Effector CD8-positive, alpha-beta T cell (primary cell): ENCODE results near the gene DIS3L2.
"Not testable (repeated sequence)": the region's sequence is repeated elsewhere in the genome, so short reads cannot be mapped to it uniquely, and the experiment has no call there.

Source experiments
- DNase-seq: peaks from one replicate; lab custom pipeline; 2025; lab: John Stamatoyannopoulos, UW

Gene DIS3L2

DNA sequence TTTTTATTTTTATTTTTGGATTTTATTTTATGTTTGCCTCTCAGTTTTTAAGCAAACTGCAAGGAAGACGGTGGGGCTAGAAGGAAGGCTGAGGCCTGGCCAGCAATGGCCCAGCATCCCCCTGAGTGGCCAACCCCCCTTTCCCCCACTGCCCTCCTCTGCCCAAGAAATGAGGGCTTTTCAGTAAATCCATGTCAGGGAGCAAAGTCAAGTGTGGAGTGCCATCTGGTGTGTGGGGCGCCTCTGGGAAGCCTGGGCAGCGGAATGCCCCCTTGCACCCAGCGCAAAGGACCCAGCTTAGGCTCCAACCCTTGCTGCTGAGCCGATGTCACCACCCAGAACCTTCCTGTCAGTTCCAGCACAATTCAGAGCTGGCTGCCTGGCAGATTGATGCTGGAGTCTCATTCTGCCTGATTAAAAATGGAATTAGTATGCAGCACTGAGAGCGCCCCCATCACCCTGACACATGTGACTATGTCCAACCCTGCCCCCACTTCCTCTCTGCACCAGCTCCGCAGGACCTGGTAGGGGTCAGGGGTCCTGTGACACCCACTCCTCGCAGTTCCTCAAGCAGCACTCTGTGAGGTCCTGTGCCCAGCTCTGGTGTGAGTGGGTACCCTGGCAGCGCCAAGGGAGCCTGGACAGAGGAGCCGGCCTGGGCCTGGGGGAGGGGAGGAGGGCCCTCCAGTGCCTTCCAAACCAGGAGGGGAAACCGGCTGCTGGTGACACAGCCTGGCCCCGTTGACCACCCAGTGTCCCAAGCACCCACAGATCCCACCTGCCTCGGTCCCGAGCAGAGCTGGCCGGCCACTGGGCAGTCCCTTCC lies 407.8 kb downstream of the DIS3L2 start:
- DNase-seq, result no peak

- not testable (repeated sequence) for DNase-seq
These were observed 408.5 kb downstream of the DIS3L2 start for GRCh38 chr2:232370007-232370406.

DNA sequence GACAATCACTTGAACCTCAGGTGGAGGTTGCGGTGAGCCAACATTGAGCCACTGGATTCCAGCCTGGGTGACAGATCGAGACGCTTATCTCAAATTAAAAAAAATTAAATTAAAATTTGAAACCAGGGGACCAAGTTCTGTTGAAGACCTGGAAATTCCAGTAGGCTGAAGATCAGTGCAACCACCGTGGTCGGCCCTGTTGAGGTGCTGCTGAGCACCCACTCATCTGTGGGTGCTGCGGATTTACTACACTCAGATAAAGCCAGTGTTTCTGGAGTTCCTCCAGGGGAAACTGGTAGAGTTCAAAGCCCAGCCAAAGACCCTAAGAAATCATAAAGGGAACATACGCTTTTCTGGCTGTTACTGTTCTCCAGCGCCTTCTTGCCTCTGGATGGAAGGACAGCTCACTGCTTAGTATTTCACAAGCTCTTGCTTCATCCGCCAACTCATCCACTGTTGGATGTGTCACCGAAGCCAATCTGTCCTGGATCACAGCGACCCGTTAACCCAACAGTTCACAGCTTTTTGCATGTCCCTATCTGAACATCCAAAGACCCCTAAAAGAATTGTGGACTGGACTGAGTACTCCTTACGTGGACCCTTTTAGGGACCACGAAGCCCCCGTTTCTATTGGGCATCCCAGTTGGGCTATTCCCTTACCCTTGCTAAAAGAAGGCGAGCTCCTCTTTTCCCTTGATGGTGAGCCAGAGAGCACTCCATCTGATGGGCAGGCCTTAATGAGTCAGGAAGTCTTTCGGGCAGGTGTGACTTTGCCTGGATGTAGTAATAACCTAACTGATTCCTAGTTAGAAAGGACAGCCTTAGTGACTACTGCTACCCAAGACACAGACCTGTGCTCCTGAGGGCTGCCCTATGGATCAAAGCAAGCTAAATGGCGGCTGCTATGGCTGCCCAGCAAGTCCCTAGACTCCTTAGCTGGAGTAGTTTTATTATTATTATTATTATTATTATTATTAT lies 411.0 kb downstream of the DIS3L2 start:
- no peak for DNase-seq

GRCh38 chr2:232374356-232374755 lies 412.8 kb downstream of the DIS3L2 start:
- no peak for DNase-seq

DNA sequence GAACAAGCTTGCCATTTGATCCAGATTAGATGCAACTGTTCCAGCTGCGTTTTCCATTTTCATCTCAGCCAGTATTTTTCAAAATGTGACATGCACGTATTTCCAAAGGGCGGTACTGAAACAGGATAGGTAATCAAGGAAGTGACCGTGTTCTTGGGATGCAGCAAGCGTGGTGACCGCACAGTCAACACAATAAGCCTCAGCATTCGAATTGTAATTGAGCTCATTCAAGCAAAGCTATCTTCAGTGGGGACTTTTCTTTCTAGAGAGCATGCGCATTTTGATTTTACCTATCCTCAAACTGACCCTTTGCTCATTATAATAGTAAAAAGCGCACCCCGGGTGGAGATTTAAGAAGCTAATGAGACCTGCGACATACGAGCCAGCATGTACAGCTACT lies 413.7 kb downstream of the DIS3L2 start:
- DNase-seq, result no peak

- DNase-seq, result no peak
These were observed 414.7 kb downstream of the DIS3L2 start for GRCh38 chr2:232376260-232376659.

DNA sequence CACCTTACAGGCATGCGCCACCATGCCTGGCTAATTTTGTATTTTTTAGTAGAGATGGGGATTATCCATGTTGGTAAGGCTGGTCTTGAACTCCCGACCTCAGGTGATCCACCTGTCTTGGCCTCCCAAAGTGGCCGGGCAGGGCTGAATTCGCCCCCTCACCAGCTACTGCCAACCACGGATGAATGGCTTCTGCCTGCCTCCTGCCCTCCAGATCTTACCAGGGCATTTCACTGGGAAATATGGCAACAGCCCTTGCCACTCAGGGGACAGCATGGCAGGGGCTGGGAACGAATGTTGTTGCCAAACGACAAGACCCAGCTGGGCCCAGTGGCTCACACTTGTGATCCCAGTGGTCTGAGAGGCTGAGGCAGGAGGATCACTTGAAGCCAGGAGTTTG lies 415.2 kb downstream of the DIS3L2 start:
- no peak for DNase-seq

GRCh38 chr2:232377319-232377718 lies 415.8 kb downstream of the DIS3L2 start:
- DNase-seq, result no peak

DNA sequence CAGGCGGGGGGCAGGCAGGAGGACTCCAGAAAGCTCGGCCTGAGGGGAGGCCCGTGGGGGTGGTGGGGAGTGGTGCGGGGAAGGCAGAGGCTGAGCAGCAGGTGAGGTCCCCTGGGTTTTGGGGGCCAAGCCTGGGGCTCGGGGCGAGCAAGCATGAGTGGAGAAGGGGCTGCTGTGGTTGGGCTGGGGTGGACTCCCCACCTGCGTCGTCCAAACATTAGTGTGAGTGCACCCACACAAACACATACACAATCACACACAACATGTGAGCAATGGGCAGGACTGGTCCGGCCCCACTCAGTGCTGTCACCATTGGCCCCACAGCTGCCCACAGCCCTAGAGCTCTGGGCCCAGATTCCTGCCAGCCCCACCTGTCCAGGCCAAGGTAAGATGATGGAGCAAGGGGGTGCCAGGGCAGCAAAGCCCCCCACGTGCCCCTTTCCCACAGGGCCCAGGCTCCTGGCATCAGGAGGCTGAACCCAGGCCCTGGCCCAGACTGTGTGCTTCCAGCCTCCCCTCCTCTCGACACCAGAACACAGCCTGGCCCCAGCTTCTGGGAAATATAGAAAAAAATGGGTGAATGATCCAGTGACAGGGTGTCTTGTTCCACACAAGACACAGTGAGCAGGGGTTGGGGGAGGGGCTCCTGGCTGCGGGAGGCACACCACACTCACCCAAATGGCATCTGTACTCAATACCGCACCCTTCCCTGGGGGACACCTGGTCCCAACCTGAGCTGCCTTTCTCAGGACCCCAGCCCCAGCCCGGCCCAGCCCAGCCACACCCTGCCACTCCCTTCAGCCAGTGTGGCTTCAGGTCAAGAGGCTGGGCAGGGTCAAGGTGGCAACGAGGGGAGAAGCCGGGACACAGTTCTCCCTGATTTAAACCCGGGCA lies 416.6 kb downstream of the DIS3L2 start:
- no peak for DNase-seq

DNA sequence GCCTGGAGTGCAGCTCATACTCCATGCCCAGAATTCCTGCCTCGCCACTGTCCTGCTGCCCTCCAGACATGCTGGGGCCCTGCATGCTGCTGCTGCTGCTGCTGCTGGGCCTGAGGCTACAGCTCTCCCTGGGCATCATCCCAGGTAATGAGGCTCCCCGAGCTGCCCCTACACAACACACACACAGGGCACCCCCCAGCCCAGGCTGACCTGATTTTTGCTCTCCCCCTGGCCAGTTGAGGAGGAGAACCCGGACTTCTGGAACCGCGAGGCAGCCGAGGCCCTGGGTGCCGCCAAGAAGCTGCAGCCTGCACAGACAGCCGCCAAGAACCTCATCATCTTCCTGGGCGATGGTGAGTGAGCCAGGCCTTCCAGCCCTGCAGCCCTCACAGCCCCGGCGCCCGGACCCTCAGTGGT lies 417.2 kb downstream of the DIS3L2 start, which contains the start of gene ALPP:
TSS of gene ALPP (plus strand) at position 17 of the 417 bp plus-strand sequence. CDS start at position 69, 52 bp downstream.
- not testable (repeated sequence) for DNase-seq

DNA sequence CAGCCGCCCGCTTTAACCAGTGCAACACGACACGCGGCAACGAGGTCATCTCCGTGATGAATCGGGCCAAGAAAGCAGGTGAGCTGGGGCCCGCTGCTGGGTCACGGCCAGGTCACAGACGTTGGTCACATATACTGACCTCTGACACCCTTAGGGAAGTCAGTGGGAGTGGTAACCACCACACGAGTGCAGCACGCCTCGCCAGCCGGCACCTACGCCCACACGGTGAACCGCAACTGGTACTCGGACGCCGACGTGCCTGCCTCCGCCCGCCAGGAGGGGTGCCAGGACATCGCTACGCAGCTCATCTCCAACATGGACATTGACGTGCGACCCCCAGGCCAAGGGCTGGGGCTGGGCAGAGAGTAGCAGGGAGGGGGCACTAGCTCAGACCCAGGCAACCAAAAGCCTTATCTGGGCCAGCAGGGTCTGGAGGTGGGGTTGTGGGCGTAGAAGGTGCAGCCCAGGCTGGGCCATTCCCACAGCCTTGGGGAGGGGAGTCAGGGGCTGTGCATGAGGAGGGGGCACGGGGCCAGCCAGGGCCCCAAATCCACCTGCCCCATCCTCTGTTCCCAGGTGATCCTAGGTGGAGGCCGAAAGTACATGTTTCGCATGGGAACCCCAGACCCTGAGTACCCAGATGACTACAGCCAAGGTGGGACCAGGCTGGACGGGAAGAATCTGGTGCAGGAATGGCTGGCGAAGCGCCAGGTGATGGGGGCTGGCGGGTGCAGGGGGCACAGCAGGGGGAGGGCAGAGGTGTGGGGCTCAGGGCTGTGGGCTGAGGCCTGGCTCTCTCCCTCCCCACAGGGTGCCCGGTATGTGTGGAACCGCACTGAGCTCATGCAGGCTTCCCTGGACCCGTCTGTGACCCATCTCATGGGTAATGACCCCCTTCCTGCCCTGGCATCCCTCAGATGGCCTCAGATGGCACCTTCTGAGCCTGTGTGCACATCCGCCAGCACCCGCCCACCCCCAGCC lies 418.4 kb downstream of the DIS3L2 start:
- DNase-seq, result not testable (repeated sequence)

GRCh38 chr2:232381204-232382031 lies 419.9 kb downstream of the DIS3L2 start:
- DNase-seq, result not testable (repeated sequence)

DNA sequence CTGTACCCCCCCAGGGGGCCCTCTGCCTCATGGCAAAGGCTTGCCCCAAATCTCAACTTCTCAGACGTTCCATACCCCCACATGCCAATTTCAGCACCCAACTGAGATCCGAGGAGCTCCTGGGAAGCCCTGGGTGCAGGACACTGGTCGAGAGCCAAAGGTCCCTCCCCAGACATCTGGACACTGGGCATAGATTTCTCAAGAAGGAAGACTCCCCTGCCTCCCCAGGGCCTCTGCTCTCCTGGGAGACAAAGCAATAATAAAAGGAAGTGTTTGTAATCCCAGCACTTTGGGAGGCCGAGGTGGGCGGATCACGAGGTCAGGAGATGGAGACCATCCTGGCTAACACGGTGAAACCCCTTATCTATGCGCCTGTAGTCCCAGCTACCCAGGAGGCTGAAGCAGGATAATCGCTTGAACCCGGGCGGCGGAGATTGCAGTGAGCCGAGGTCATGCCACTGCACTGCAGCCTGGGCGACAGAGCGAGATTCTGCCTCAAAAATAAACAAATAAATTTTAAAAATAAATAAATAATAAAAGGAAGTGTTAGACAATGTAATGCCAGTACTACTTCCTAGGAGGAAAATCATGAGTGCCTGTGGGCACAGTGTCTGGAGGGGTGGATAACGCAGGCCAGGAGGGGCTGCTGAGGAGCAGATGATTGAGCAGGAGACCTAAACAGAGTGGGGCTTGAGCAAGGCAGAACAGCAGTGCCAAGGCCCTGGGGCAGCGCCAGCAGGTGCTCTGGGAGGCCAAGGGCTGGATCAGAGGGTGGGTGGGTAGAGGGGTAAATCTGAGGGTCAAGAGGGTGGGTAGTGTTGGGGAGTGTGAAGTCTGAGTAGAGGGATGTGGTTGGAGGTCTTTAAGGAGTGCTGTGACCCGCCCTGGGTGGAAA lies 421.1 kb downstream of the DIS3L2 start:
- no peak for DNase-seq

- no peak for DNase-seq
These were observed 423.0 kb downstream of the DIS3L2 start for GRCh38 chr2:232384466-232384865.

DNA sequence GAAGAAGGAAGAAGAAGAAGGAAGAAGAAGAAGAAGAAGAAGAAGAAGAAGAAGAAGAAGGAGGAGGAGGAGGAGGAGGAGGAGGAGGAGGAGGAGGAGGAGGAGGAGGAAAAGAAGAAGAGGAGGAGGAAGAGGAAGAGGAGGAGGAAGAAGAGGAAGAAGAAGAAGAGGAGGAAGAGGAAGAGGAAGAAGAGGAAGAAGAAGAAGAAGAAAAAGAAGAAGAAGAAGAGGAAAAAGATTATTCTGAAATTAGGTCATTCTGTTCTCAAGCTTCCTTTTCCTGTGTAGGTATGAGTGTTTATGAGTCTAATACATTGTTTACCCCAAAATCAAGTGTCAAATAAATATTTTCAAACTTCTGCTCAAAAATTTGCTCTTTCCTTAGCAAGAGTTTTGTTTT lies 423.5 kb downstream of the DIS3L2 start:
- not testable (repeated sequence) for DNase-seq

- no peak for DNase-seq
These were observed 424.4 kb downstream of the DIS3L2 start for GRCh38 chr2:232385660-232386489.

GRCh38 chr2:232386490-232386739 lies 424.9 kb downstream of the DIS3L2 start:
- no peak for DNase-seq
